LNCAP (cell line): ENCODE results near the gene ME2.

ENCODE experiments used
- TF ChIP-seq, protein P1 (sequence below): fragments of 450-650 bp; IDR thresholded peaks from 2 replicates; pipeline ENCODE4 v1.5.1; 2017; ENCODE audit warnings: mild to moderate bottlenecking

The ME2 gene

DNA sequence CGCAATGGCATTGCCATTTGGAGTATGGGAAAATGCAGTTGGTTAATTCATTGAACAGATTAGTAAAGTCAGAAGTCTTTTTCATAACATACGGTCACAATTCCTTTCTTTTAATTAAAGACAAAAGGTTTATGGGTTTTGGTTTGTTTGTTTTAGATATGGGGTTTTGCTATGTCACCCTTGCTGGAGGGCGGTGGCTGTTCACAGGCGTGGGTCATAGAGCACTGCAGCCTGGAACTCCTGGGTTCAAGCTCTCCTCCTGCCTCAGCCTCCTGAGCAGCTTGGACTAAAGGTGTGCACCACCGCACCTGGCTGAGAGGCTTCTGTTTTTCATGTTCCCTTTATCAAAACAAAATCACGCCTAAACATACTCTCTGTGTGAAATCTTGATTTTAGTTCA is 70.3 kb downstream of the ME2 start:
- TF ChIP-seq, protein P1, sequence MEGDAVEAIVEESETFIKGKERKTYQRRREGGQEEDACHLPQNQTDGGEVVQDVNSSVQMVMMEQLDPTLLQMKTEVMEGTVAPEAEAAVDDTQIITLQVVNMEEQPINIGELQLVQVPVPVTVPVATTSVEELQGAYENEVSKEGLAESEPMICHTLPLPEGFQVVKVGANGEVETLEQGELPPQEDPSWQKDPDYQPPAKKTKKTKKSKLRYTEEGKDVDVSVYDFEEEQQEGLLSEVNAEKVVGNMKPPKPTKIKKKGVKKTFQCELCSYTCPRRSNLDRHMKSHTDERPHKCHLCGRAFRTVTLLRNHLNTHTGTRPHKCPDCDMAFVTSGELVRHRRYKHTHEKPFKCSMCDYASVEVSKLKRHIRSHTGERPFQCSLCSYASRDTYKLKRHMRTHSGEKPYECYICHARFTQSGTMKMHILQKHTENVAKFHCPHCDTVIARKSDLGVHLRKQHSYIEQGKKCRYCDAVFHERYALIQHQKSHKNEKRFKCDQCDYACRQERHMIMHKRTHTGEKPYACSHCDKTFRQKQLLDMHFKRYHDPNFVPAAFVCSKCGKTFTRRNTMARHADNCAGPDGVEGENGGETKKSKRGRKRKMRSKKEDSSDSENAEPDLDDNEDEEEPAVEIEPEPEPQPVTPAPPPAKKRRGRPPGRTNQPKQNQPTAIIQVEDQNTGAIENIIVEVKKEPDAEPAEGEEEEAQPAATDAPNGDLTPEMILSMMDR = no peak

- TF ChIP-seq, protein P1 = no peak
Observed at GRCh38 chr18:50950626-50951025, 71.7 kb downstream of the ME2 start.

DNA sequence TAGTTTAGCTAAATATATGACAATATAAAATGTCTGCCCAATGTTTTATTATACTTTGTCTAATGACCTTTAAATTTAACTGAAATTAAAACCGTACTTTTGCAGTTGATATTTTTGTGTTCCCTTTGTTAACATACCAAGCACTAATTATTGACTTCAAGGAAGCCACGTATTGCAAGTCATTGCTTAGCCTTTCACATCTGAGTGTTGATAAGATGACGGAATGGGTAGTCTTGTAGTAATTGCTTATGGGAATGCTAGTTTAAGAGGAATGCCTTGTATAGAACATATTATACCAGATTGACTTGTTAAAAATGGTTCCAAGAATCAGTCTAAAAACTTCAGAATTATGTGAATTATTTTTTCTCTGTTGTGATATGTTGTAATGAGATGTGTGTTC is 74.9 kb downstream of the ME2 start:
- TF ChIP-seq, protein P1 = no peak

- TF ChIP-seq, protein P1 = no peak
Observed at GRCh38 chr18:50955253-50955652, 76.3 kb downstream of the ME2 start.

GRCh38 chr18:50956116-50956515 is 77.2 kb downstream of the ME2 start:
- TF ChIP-seq, protein P1 = no peak

DNA sequence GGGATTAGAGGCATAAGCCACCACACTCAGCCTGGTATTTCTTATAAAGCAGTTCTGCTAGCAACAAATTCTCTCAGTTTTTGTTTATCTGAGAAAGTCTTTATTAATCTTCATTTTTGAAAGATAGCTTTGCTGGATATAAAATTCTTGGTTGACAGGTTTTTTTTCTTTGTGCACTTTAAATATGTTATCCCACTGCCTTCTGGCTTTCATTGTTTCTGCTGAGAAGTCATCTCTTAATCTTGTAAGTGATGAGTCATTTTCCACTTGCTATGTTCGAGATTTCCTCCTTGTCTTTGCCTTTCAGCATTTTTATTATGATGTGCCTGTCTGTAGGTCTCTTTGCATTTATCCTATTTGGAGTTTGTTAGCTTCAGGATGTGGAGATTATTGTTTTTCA is 83.1 kb downstream of the ME2 start:
- TF ChIP-seq, protein P1 = no peak

DNA sequence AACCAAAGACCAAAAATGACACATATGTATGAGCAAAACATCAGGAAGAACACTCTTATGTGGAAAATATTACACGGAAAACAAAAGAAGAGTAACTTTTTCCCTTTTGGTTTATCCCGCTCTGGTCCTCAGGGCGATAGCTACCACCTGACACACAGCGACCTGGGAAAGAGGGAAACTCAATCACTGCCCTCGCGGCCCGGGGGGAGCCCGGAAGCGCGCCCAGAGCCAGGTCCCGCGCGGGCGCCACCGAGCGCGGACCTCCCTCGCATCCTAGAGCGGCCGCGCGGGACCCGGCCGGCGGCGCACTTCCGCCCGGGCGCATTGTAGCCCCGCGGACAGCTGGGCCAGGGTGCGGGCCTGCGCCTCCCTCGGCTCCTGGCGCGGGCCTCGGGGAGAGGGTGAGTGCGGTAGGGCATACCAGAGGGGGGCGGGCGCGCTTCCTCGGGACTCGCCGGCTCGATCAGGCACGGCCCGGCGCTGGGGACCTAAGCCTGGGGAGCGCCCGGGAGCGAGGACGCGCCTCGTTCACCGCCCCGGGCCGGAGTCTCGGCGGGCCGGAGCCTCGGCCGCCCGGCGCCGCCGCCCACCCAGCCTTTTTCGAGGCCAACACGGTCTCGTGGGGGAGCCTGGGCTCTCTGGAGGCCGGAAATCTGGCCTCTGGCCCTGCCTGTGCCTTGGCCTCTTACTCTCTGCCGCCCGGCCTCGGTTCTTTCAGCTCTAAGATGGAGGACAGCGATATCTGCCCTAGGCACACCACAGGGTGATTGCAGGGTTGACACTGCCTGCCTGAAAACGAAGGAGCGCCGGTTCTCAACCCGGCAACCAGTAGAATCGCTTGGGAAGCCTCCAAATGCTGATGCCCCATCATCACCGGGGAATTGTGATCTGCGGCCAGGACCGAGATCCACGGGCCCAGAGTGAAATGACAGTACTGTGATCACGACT is 89.1 kb downstream of the ME2 start, which contains the start of gene ELAC1:
ELAC1 (plus strand) TSS at position 327 of the 948 bp plus-strand sequence. CDS start 6,365 bp downstream, outside the sequence.
- TF ChIP-seq, protein P1 = no peak; the same call in 1 of the 2 replicates
